ENCODE measurements around the gene CHMP3.

GRCh38 chr2:86577817-86578456 is 14.7 kb upstream of the CHMP3 start:
- TF ChIP-seq CTCF (IDR thresholded peaks at IDR 0.05; ENCODE audit: low read depth, low read length, poor library complexity, severe bottlenecking) (no peak), EZH2phosphoT487 (IDR thresholded peaks at IDR 0.05; ENCODE audit: borderline replicate concordance, low read length) (no peak)

All from DOHH2 (cell line).